ENCODE results near the gene ANAPC2.

Gene ANAPC2

DNA sequence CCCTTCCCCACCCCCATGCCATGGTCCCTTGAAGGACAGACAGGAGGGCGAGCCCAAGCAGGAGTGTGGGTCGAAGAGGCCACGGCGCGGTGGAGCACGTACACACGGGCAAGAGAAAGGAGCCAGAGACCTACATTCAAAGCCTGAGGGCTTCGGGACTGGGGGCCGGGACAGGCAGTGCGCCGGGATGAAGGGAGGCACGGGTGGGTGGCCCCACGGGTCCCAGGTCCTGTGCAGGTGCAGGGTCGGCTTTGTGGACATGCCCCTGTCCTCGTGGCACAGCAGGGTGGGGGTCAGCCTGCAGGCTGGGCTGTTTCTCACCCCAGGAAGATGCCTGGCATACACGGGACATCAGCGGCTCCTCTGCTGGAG lies 28.3 kb downstream of the ANAPC2 start:
- DNase-seq, result no peak

DNA sequence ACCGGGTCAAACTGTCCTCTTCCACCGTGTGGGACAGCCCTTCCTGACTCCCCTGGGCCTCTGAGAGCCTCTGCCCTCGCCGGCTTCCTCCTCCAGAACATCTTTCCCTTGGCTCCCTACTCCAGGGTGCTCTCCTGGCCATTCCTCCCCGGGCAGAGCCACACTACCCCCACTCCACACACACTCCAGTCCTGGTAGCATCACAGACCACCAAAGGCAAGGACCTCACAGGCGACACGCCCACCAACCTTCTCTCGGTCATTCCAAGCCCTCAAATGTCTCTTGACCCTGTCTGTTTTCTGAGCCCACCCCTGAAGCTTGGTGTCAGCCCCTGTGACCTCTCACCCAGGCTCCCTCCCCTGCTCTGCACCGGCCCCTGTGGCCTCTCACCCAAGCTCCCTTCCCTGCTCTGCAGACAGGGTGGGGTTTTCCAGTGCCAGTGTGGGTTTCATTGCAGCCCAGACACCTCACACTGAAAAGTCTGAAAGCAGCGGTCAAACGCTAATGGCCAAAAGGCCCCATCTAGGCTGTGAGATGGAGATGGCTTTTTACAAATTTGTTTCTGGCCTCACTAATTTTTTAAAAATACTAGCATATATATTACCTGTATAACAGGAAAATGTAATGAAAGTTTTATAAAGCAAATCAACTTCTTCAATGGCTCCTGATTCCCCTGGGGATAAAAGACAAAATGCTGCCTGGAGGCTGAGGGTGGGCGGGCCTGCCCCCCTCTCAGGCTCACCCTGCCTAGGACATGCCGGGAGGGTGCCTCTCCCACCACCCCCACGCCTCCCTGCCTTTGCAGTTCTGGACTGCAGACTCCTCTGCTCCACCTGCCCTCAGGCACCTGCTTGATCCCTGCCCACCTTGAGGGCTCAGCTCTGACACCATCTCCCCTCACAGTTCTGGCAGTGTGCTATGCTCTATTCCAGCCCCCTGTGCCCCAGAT lies 29.0 kb downstream of the ANAPC2 start:
- DNase-seq, result no peak

DNA sequence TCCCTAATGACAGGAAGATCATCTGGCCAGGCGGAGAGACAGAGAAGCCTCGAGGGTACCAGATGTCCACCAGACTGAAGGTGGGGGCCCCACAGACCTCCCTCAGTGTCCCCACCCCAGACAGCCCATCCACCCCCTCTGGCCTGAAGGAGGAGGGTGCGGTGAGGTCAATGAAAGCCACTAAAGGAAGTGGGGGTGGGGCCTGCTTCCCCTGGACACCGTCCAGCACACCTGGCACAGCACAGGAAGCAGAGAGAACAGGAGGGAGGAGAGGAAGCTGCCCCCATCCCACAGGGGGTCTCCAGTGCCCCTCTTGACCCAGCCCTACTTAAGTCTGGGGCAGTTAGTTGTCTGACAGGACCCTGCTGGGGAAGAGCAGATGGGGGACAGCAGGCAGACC lies 29.7 kb downstream of the ANAPC2 start:
- no peak for DNase-seq

DNA sequence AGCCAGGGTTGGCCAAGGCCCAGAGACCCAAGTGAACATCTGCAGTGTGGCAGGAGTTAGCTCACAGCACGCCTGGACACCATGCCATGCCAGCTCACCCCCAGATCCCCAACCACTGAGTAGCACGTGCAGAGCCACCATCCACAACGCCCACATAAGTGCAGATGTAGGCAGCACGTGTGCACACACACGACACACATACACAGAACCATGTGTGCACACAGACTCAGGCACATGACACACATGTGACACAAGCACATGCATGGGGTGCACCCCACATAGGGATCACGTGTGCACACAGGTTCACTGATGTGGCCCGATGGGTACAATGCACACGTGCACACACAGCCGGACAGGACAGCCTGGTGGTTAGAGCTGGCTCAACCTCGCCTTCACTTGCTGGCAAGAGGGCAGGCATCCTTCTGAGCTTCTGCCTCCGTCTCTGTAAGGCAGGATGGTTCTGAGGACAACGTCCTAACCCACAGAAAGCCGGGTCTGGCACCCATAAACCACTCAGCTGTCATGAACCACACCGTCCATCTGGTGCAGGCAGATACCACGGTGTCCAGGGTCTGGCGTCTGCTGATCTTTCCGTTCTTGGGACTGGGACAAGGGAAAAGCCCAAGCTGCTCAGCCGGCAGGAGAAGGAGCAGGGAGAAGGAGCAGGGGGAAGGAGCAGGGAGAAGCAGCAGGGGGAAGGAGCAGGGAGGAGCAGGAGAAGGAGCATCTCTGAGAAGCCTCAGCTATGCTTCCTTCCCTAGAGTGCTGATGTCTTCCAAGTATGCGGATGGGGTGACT lies 30.5 kb downstream of the ANAPC2 start:
- DNase-seq, result no peak

DNA sequence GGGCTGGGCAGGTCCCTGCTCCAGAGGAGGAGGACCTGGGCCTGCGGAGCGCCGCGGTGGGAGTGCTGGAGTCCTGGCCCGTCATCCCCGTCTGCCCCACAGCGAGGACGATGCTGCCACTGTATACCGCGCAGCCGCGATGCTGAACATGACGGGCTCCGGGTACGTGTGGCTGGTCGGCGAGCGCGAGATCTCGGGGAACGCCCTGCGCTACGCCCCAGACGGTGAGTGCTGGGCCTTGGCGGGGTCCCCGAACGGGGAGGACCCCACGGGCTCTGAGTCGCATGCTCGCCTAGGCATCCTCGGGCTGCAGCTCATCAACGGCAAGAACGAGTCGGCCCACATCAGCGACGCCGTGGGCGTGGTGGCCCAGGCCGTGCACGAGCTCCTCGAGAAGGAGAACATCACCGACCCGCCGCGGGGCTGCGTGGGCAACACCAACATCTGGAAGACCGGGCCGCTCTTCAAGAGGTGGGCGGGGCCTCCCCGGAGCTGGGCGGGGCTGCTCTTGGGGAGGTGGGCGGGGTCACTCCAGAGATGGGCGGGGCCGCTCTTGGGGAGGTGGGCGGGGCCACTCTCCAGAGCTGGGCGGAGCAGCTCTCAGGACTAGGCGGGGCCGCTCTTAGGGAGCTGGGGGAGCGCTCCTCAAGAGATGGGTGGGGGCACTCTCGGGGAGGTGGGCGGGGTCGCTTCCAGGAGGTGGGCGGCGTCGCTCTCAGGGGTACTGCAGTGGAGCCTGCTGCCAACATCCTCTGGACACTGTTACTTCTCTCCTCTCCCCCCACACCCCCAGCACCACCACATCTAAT lies 31.6 kb downstream of the ANAPC2 start:
- peak; percentile 29 for DNase-seq

DNA sequence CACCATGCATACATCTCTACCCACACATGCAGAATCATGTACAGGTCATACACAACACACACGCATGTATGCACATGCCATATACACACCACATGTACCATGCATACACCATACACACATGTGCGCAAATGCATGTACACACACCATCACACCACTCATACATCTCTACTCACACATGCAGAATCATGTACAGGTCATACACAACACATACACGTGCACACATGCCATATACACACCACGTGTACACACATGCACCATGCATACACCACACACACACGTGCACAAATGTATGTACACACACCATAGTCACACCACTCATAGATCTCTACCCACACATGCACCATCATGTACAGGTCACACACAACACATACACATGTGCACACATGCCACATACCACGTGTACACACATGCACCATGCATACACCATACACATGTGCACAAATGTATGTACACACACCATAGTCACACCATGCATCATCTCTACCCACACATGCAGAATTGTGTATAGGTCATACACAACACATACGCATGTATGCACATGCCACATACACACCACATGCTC lies 35.4 kb downstream of the ANAPC2 start:
- no peak for DNase-seq

DNA sequence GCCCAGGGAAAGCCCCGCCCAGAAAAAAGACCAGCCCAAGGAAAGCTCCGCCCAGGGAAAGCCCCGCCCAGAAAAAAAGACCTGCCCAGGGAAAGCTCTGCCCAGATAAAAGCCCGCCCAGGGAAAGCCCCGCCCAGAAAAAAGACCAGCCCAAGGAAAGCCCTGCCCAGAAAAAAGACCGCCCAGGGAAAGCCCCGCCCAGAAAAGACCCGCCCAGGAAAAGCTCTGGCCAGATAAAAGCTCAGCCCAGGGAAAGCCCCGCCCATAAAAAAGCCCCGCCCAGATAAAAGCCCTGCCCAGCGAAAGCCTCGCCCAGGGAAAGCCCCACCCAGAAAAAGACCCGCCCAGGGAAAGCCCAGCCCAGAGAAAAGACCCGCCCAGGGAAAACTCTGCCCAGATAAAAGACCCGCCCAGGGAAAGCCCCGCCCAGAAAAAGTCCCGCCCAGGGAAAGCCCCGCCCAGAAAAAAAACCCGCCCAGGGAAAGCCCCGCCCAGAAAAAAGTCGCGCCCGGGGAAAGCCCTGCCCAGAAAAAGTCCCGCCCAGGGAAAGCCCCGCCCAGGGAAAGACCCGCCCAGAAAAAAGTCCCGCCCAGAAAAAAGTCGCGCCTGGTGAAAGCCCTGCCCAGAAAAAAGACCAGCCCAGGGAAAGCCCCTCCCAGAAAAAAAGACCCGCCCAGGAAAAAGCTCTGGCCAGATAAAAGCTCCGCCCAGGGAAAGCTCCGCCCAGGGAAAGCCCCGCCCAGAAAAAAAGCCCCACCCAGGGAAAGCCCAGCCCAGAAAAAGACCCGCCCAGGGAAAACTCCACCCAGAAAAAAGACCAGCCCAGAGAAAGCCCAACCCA lies 37.5 kb downstream of the ANAPC2 start:
- peak; percentile 10 for DNase-seq

DNA sequence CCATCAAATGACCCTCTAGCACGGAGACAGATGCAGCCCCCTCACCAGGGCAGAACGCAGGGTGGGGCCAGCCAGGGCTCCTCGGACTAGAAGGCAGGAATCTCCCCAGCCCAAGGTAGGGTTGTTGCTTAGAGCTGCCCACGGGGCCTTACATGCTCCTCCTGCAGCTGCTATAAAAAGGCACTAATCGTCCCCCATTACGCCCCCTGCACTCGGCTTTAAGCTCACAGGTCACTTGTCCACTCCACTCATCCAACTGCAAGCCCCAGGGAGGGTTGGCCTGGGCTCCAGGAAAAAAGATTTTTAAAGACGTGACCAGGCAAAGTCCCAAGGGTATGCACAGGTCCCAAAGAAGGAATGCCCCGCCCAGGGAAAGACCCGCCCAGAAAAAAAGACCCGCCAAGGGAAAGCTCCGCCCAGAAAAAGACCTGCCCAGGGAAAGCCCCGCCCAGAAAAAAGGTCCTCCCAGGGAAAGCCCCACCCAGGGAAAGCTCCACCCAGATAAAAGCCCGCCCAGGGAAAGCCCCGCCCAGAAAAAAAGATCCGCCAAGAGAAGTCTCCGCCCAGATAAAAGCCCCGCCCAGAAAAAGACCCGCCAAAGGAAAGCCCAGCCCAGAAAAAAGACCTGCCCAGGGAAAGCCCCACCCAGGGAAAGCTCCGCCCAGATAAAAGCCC lies 38.3 kb downstream of the ANAPC2 start:
- no peak for DNase-seq

DNA sequence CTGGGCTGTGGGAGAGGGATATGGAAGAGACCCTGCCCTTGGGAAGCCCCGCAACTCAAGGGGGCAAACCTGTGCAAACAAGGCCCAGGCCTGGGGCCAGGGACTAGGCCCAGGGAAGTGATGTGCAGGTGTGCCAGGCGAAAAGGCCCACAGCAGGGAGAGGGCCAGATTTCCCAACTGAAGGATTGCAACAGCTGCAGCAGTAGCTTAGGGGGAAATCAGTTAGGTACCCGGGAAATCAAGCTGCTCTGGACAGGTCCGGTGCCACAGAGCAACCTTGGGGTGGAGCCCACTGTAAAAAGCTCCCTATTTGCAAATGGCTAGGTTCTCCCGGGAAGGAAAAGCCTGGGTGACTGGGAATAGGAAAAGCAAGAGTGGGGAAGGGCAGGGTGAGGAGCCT lies 39.0 kb downstream of the ANAPC2 start:
- DNase-seq, result no peak

DNA sequence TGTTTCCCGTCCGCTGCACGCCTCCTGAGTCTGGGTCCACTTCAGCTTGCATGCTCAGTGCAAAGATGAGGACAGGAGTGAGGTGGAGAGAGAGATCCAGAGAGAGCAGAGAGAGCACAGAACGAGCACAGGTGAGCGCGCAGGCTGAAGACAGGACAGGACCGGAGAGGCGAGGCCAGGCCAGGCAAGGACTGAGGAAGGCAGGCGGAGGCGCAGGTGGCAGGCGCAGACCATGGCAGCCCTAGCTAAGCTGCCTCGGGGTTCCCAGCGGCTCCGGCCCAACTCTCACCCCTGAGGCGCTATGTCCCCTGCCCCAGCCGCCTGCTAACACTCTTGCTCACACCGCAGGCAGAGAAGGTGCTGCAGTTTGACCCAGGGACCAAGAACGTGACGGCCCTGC lies 39.7 kb downstream of the ANAPC2 start:
- no peak for DNase-seq

DNA sequence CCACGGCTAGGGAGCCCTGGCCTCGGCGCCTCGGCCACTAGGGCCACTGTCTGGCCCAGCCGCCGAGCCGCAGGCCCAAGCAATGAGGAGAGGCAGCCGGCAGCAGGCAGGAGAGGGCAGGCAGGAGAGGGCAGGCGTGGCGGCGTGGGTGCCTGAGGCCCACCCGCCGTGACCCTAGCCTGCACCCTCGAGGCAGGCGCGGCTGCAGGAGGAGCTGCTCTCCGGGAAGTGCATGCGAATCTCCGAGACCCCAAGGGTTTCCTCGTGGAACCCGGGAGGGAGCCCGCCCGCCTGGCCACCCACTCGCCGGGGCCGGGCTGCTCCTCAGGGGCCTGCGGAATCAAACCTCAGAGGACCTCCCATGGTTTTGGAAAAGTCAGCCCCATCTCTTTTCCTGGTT lies 40.1 kb downstream of the ANAPC2 start:
- DNase-seq, result no peak

DNA sequence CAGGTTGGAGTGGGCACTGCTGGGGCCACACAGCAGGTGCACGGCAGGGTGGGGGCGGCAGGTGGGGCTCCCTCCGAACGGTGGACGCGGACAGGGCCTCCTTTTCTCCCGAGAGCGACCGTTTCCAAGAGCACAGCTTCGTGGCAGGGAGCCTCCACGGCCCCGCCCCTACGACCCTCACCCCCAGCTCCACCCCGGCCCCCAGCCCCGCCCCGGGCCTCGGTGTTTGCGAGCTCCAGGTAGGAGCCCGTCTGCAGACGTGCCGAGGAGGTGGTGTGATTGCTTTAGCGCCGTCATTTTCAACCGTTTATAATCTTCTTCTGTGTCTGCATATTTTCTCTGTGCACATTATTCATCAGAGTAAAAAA lies 40.6 kb downstream of the ANAPC2 start:
- no peak for DNase-seq

DNA sequence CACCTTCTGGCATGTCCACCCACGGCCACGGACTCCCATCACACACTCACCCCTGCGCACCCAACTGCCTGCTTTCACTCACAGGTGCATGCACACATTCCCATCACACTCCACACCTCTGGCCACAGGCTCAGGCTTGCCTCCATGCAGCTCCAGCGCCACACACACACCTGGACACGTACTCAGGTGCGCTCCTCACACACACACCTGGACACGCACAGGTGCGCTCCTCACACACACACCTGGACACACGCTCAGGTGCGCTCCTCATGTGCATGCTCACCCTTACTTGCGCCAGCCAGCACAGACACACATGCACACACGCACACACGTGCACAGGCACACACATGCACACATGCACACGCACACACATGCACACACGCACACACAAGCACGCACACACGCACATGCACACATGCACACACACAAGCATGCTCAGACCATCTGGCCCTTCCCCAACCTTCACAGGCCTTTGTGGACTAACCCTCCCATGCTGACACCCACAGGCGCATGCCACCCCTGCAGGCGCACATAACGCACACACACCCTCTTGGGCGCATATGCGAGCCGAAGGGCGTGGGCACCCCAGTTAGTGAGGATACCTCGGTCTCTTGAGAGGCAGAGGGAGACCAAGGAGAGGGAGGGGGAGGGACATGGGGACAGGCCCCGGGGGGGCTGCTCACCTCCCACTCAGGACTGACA lies 41.1 kb downstream of the ANAPC2 start:
- DNase-seq, result no peak

DNA sequence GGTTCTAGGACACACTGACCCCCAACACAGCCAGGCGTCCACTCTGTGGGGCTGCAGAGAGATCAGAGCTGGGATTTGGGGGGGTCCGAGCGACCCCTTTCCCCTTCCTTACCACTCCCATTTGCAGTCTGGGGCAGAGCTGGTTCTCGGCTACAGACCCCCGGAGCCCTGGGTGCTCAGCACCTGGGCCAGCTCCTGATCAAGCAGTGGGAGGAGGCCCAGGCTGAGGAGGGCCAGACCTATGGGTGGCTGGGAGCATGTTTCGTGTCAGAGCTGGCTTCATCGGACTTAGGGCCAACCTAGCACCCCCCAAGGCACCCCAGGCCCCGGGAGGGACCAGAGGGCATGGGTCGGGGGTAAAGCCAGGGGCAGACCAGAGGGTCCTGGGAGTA lies 41.8 kb downstream of the ANAPC2 start:
- DNase-seq, result no peak

DNA sequence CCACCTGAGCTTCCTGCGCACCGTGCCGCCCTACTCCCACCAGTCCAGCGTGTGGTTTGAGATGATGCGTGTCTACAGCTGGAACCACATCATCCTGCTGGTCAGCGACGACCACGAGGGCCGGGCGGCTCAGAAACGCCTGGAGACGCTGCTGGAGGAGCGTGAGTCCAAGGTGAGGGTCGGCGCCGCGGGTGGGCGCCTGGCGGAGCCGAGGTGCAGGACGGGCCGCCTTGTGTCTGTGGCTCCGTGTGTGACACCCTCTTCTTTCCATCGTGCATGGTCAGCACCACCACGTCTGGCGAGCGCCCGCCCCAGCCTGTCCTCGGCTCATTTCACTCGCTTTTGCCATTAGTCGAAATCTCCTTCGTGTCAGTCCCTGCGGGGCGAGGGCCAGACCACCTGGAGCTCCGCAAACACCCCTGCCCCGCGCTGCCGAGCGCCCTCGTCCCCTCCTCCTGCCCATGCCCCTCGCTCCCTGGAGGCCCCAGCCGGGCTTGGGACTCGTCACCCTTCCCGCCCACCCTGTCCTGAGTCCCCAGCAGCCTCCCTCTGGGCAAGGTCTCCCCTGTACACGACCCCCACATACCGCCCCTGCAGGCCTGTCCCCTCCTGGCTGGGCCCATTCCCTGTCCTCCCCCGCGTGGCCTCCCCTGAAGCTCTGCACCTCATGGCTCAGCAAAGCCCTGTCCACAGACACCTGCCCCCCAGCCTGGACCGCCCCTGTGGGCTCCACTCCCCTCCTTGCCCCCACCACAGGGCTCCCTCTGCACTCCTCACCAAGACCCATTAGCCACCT lies 42.4 kb downstream of the ANAPC2 start:
- no peak for DNase-seq

DNA sequence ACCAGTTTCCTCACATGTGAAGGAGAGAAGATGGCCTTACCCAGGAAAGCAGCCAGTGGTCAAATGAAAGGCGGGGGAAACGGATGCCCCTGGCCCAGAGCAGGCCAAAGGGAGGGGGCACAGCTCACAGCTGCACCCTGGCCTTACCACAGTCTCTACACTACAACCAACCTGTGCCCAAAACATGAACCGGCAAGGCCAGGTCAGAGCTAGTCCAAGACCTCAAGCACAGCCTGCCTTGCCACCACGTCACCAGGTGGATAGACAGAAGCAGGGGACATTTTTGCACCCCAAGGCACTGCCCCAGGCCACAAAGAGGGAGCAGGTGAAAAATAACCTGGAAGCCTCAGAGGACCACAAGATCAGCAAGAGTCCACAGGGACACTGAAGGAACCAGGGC lies 44.9 kb downstream of the ANAPC2 start:
- DNase-seq, result no peak

DNA sequence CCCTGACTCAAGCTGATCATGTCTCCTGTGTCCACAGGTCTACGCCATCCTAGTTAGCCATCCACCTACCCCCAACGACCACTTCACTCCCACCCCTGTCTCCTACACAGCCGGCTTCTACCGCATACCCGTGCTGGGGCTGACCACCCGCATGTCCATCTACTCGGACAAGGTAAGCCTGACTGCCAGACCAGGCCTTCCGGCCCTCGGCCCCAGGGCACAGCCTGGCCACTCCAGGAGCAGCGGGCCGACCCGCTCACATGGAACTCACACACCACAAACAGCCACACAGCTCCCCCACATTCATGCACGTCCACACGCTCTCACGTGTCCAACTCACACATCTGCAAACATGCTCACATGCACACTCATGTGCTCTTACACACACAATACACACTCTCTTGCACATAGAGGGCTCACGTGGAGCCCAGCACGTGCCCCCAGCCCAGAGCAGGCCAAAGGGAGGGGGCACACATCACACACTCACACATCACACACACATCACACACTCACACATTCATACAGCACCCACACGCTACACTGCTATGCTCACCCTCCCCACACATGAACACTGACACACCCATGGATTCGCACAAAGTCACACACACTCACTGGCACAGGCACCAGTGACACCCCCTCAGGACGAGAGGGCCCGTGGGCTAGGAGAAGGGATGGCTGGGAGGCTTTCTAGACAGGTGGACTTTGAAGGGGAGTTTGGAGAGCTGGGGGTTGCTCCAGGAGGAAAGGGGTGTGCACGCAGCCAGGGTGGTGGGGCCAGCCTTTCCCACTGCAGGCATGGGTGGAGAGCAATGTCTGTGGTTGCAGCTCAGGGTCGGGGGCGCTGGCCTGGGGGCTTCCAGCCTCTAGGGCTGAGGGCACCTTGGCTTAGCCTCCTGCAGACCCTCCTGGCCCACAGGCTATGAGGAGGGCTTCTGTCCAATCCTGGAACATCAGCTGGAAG lies 46.1 kb downstream of the ANAPC2 start:
- no peak for DNase-seq

DNA sequence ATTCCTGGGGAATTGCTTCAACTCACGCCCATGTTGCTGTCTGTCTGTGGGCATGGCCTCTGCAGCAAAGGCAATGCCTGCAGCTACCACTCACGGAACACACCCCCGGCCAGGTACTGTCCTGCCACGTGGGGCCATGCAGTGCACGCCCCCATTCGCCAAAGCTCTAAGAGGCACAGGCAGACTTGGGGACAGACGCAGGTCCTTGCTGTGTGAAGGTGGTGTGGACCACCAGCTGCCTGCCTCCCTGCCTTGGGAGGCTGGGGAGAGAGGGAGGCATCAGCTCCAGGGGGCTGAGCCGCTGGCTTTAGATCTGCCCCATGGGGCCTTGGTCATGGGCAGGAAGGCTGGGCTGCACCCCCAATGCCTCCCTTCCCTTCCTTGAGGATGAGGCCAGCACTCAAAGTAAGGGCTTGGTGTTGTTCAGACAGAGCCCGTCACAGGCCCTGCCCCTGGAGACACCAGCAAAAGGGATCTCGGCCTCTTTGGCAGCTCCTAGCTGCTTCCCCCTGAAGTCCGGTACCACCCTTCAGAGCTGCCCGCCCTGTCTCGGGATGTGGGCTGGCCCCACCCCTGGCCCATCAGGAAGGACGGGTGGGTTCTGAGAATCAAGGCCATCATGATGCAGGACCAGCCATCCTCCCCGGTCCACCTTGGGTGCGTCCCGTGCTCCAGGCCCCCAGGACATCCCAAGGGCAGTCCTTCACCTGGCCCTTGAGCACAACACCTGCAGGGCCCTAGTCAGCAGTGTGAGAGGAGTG lies 47.1 kb downstream of the ANAPC2 start:
- no peak for DNase-seq

Data from CD4-positive, alpha-beta T cell treated with Interleukin-4 for 4 hours (primary cell).